ENCODE data around the gene MICU1.
"Not testable (repeated sequence)": the region's sequence is repeated elsewhere in the genome, so short reads cannot be mapped to it uniquely, and the experiment has no call there.

DNA sequence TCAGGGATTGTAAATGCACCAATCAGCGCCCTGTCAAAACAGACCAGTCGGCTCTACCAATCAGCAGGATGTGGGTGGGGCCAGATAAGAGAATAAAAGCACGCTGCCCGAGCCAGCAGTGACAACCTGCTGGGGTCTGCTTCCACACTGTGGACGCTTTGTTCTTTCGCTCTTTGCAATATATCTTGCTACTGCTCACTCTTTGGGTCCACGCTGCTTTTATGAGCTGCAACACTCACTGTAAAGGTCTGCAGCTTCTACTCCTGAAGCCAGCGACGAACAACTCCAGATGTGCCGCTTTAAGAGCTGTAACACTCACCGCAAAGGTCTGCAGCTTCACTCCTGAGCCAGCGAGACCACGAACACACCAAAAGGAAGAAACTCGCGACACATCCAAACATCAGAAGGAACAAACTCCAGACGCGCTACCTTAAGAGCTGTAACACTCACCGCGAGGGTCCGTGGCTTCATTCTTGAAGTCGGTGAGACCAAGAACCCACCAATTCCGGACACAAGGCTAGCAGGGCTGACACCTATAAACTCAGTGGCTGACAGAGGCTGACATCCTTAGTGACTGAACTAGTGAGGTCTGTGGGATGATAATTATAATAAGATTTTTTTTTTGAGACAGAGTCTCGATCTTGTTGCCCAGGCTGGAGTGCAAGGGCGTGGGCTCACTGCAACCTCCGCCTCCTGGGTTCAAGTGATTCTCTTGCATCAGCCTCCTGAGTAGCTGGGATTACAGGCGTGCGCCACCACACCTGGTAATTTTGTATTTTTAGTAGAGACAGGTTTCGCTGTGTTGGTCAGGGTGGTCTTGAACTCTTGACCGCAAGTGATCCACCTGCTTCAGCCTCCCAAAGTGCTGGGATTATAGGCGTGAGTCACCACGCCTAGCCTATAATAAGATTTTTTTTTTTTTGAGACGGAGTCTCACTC, 298.9 kb downstream of the MICU1 start:
- not testable (repeated sequence) for TF ChIP-seq POLR2A, CTCF (IDR thresholded peaks at IDR 0.05)
- TF ChIP-seq POLR2AphosphoS5 (IDR thresholded peaks at IDR 0.05), result peak in 3 of 4 donors; percentile 19 to 39 (median 25)

Data from sigmoid colon (tissue), 4 donors.